HepG2 (cell line): ENCODE results near the gene PARN.

Source experiments
- CEBPG ChIP-seq: IDR thresholded peaks from 2 replicates; pipeline ENCODE4 v1.6.1; 2016
- POLR2AphosphoS5 ChIP-seq: IDR thresholded peaks from 2 replicates; pipeline ENCODE4 v1.6.1; 2012; ENCODE audit warnings: low read depth, low read length
- TCF7 ChIP-seq: sonication (generic); IDR thresholded peaks from 2 replicates; pipeline ENCODE4 v1.6.1; 2016; ENCODE audit warnings: antibody characterized with exemption, low read depth
- ZNF354B ChIP-seq: sonication (generic); formaldehyde crosslinking; IDR thresholded peaks from 2 replicates; pipeline ENCODE4 v1.8.0; 2022; ENCODE audit warnings: mild to moderate bottlenecking, missing genetic modification reagents
- TF ChIP-seq, protein P1 (sequence below): sonication (generic); formaldehyde crosslinking; IDR thresholded peaks from 2 replicates; pipeline ENCODE4 v1.4.0; 2020; ENCODE audit warnings: missing genetic modification reagents
- TF ChIP-seq, protein P2 (sequence below): sonication (generic); formaldehyde crosslinking; IDR thresholded peaks from 2 replicates; pipeline ENCODE4 v1.5.0; 2020; ENCODE audit warnings: mild to moderate bottlenecking, missing genetic modification reagents, moderate library complexity
- TF ChIP-seq, protein P3 (sequence below): sonication (generic); formaldehyde crosslinking; IDR thresholded peaks from 2 replicates; pipeline ENCODE4 v1.4.0; 2020; ENCODE audit warnings: mild to moderate bottlenecking, missing genetic modification reagents
- TF ChIP-seq, protein P4 (sequence below): sonication (generic); formaldehyde crosslinking; IDR thresholded peaks from 2 replicates; pipeline ENCODE4 v1.5.0; 2020; ENCODE audit warnings: mild to moderate bottlenecking, missing genetic modification reagents, borderline replicate concordance
- TF ChIP-seq, protein P5 (sequence below): sonication (generic); formaldehyde crosslinking; IDR thresholded peaks from 2 replicates; pipeline ENCODE4 v1.4.0; 2020; ENCODE audit warnings: low read depth, mild to moderate bottlenecking, missing genetic modification reagents

DNA sequence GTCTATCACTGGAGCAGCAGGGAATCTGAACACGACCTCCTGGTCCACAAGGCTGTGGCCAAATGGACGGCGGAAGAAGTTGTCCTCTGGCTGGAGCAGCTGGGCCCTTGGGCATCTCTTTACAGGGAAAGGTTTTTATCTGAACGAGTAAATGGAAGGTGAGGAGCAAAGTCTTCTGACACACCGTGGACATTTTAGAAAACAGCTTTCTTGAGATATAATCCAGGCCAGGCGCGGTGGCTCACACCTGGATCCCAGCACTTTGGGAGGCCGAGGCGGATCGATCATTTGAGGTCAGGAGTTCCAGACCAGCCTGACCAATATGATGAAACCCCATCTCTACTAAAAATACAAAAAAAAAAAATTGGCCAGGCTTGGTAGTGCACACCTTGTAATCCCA lies 19.8 kb upstream of the PARN start:
- no peak for TF ChIP-seq CEBPG (CRISPR knock-in tag)
- no peak for TF ChIP-seq TCF7
- TF ChIP-seq, protein P1, sequence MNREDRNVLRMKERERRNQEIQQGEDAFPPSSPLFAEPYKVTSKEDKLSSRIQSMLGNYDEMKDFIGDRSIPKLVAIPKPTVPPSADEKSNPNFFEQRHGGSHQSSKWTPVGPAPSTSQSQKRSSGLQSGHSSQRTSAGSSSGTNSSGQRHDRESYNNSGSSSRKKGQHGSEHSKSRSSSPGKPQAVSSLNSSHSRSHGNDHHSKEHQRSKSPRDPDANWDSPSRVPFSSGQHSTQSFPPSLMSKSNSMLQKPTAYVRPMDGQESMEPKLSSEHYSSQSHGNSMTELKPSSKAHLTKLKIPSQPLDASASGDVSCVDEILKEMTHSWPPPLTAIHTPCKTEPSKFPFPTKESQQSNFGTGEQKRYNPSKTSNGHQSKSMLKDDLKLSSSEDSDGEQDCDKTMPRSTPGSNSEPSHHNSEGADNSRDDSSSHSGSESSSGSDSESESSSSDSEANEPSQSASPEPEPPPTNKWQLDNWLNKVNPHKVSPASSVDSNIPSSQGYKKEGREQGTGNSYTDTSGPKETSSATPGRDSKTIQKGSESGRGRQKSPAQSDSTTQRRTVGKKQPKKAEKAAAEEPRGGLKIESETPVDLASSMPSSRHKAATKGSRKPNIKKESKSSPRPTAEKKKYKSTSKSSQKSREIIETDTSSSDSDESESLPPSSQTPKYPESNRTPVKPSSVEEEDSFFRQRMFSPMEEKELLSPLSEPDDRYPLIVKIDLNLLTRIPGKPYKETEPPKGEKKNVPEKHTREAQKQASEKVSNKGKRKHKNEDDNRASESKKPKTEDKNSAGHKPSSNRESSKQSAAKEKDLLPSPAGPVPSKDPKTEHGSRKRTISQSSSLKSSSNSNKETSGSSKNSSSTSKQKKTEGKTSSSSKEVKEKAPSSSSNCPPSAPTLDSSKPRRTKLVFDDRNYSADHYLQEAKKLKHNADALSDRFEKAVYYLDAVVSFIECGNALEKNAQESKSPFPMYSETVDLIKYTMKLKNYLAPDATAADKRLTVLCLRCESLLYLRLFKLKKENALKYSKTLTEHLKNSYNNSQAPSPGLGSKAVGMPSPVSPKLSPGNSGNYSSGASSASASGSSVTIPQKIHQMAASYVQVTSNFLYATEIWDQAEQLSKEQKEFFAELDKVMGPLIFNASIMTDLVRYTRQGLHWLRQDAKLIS: no peak
- no peak for TF ChIP-seq ZNF354B (CRISPR knock-in tag)
- TF ChIP-seq, protein P2, sequence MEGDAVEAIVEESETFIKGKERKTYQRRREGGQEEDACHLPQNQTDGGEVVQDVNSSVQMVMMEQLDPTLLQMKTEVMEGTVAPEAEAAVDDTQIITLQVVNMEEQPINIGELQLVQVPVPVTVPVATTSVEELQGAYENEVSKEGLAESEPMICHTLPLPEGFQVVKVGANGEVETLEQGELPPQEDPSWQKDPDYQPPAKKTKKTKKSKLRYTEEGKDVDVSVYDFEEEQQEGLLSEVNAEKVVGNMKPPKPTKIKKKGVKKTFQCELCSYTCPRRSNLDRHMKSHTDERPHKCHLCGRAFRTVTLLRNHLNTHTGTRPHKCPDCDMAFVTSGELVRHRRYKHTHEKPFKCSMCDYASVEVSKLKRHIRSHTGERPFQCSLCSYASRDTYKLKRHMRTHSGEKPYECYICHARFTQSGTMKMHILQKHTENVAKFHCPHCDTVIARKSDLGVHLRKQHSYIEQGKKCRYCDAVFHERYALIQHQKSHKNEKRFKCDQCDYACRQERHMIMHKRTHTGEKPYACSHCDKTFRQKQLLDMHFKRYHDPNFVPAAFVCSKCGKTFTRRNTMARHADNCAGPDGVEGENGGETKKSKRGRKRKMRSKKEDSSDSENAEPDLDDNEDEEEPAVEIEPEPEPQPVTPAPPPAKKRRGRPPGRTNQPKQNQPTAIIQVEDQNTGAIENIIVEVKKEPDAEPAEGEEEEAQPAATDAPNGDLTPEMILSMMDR (CRISPR knock-in tag): no peak
- TF ChIP-seq POLR2AphosphoS5: no peak
- TF ChIP-seq, protein P3, sequence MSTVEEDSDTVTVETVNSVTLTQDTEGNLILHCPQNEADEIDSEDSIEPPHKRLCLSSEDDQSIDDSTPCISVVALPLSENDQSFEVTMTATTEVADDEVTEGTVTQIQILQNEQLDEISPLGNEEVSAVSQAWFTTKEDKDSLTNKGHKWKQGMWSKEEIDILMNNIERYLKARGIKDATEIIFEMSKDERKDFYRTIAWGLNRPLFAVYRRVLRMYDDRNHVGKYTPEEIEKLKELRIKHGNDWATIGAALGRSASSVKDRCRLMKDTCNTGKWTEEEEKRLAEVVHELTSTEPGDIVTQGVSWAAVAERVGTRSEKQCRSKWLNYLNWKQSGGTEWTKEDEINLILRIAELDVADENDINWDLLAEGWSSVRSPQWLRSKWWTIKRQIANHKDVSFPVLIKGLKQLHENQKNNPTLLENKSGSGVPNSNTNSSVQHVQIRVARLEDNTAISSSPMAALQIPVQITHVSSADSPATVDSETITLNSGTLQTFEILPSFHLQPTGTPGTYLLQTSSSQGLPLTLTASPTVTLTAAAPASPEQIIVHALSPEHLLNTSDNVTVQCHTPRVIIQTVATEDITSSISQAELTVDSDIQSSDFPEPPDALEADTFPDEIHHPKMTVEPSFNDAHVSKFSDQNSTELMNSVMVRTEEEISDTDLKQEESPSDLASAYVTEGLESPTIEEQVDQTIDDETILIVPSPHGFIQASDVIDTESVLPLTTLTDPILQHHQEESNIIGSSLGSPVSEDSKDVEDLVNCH (CRISPR knock-in tag): no peak
- TF ChIP-seq, protein P4, sequence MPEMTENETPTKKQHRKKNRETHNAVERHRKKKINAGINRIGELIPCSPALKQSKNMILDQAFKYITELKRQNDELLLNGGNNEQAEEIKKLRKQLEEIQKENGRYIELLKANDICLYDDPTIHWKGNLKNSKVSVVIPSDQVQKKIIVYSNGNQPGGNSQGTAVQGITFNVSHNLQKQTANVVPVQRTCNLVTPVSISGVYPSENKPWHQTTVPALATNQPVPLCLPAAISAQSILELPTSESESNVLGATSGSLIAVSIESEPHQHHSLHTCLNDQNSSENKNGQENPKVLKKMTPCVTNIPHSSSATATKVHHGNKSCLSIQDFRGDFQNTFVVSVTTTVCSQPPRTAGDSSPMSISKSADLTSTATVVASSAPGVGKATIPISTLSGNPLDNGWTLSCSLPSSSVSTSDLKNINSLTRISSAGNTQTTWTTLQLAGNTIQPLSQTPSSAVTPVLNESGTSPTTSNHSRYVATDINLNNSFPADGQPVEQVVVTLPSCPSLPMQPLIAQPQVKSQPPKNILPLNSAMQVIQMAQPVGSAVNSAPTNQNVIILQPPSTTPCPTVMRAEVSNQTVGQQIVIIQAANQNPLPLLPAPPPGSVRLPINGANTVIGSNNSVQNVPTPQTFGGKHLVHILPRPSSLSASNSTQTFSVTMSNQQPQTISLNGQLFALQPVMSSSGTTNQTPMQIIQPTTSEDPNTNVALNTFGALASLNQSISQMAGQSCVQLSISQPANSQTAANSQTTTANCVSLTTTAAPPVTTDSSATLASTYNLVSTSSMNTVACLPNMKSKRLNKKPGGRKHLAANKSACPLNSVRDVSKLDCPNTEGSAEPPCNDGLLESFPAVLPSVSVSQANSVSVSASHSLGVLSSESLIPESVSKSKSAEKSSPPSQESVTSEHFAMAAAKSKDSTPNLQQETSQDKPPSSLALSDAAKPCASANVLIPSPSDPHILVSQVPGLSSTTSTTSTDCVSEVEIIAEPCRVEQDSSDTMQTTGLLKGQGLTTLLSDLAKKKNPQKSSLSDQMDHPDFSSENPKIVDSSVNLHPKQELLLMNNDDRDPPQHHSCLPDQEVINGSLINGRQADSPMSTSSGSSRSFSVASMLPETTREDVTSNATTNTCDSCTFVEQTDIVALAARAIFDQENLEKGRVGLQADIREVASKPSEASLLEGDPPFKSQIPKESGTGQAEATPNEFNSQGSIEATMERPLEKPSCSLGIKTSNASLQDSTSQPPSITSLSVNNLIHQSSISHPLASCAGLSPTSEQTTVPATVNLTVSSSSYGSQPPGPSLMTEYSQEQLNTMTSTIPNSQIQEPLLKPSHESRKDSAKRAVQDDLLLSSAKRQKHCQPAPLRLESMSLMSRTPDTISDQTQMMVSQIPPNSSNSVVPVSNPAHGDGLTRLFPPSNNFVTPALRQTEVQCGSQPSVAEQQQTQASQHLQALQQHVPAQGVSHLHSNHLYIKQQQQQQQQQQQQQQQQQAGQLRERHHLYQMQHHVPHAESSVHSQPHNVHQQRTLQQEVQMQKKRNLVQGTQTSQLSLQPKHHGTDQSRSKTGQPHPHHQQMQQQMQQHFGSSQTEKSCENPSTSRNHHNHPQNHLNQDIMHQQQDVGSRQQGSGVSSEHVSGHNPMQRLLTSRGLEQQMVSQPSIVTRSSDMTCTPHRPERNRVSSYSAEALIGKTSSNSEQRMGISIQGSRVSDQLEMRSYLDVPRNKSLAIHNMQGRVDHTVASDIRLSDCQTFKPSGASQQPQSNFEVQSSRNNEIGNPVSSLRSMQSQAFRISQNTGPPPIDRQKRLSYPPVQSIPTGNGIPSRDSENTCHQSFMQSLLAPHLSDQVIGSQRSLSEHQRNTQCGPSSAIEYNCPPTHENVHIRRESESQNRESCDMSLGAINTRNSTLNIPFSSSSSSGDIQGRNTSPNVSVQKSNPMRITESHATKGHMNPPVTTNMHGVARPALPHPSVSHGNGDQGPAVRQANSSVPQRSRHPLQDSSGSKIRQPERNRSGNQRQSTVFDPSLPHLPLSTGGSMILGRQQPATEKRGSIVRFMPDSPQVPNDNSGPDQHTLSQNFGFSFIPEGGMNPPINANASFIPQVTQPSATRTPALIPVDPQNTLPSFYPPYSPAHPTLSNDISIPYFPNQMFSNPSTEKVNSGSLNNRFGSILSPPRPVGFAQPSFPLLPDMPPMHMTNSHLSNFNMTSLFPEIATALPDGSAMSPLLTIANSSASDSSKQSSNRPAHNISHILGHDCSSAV (CRISPR knock-in tag): no peak
- TF ChIP-seq, protein P5, sequence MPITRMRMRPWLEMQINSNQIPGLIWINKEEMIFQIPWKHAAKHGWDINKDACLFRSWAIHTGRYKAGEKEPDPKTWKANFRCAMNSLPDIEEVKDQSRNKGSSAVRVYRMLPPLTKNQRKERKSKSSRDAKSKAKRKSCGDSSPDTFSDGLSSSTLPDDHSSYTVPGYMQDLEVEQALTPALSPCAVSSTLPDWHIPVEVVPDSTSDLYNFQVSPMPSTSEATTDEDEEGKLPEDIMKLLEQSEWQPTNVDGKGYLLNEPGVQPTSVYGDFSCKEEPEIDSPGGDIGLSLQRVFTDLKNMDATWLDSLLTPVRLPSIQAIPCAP (CRISPR knock-in tag): no peak
